Loucy (cell line): ENCODE measurements around the gene OR51I2.

Source experiments
- H2AFZ ChIP-seq: fragments of 200-600 bp; sonication (generic); 2 replicates; pipeline ENCODE4 v1.6.0; 2016; ENCODE audit warnings: antibody characterized with exemption, mild to moderate bottlenecking, low read length, moderate library complexity
- H3F3A ChIP-seq: fragments of 200-600 bp; 2 replicates; pipeline ENCODE4 v1.6.0; 2016; ENCODE audit warnings: antibody characterized with exemption, low read depth, mild to moderate bottlenecking
- H3K27me3 ChIP-seq: fragments of 200-600 bp; sonication (generic); 2 replicates; pipeline ENCODE4 v1.6.1; 2014; ENCODE audit warnings: low read length, mild to moderate bottlenecking; ENCODE audit not compliant: insufficient read depth, poor library complexity, severe bottlenecking
- H3K36me3 ChIP-seq: fragments of 200-600 bp; sonication (generic); 2 replicates; pipeline ENCODE4 v1.6.1; 2016; ENCODE audit warnings: low read length; ENCODE audit not compliant: insufficient read depth
- H3K4me1 ChIP-seq: fragments of 200-600 bp; sonication (generic); 2 replicates; pipeline ENCODE4 v1.5.1; 2014; ENCODE audit warnings: low read length, mild to moderate bottlenecking; ENCODE audit not compliant: insufficient read depth, poor library complexity, severe bottlenecking
- H3K4me2 ChIP-seq: fragments of 200-600 bp; sonication (generic); 2 replicates; pipeline ENCODE4 v1.6.0; 2014; ENCODE audit warnings: antibody characterized with exemption, low read length, low read depth, mild to moderate bottlenecking; ENCODE audit not compliant: poor library complexity, severe bottlenecking
- H3K4me3 ChIP-seq: fragments of 200-600 bp; sonication (generic); 2 replicates; pipeline ENCODE4 v1.5.1; 2014; ENCODE audit warnings: low read length, mild to moderate bottlenecking, mixed read lengths; ENCODE audit not compliant: poor library complexity, severe bottlenecking
- H3K79me2 ChIP-seq: fragments of 200-600 bp; sonication (generic); 2 replicates; pipeline ENCODE4 v1.6.1; 2014; ENCODE audit warnings: low read length; ENCODE audit not compliant: insufficient read depth
- H3K9ac ChIP-seq: fragments of 200-600 bp; sonication (generic); 2 replicates; pipeline ENCODE4 v1.6.0; 2014; ENCODE audit warnings: mild to moderate bottlenecking, low read depth, low read length, moderate library complexity; ENCODE audit not compliant: poor library complexity, severe bottlenecking
- H3K9me2 ChIP-seq: fragments of 200-600 bp; sonication (generic); replicated peaks from 2 replicates; pipeline ENCODE4 v1.6.1; 2016; ENCODE audit warnings: low read depth, low read length, mixed read lengths
- H3K9me3 ChIP-seq: fragments of 200-600 bp; sonication (generic); 2 replicates; pipeline ENCODE4 v1.6.1; 2014; ENCODE audit warnings: mild to moderate bottlenecking, antibody characterized with exemption, low read length, low read depth; ENCODE audit not compliant: insufficient read depth
- H4K20me1 ChIP-seq: fragments of 200-600 bp; sonication (generic); 2 replicates; pipeline ENCODE4 v1.6.0; 2014; ENCODE audit warnings: antibody characterized with exemption, low read length, mild to moderate bottlenecking; ENCODE audit not compliant: insufficient read depth, poor library complexity, severe bottlenecking
- EZH2phosphoT487 ChIP-seq: fragments of 200-600 bp; IDR thresholded peaks from 2 replicates; pipeline ENCODE4 v1.6.1; 2018; ENCODE audit warnings: antibody characterized with exemption, mild to moderate bottlenecking, moderate library complexity, borderline replicate concordance
- TF ChIP-seq, protein P1 (sequence below): fragments of 200-600 bp; sonication (generic); conservative IDR thresholded peaks from 2 replicates; pipeline ENCODE4 v1.5.1; 2014; ENCODE audit warnings: mild to moderate bottlenecking, antibody characterized with exemption, low read length

OR51I2 gene

DNA sequence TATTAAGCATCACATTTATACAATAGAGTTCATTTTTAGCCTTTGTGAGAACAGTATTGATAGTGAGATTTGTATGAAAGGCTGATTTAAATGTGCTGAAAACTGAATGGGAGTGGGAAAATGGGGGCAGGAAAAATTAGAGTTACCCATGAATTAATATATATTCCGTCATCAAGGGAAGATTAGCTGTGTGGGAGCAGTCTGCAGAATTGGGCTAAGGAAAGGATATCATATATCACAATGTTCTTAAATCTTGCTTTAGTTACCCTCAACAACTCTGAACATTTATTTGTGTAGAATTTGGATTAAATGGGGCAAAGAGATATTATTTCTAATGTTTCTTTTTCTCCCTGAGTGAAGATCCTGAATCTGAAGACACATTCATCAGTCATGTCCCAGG, 27.3 kb upstream of the OR51I2 start, which contains the start of gene OR51Q1:
Gene OR51Q1 (plus strand): TSS at position 301 of the 400 bp plus-strand sequence. CDS start 90 bp downstream, at position 391.
- Histone ChIP-seq H3K27me3 (no peaks in the 10 kb centered on the region), H2AFZ (no peak within 1 kb of the TSS), H3K4me1 (no peaks in the 10 kb centered on the region), H3F3A (no peaks in the 10 kb centered on the region), H3K9me3 (no peaks in the 10 kb centered on the region), H3K79me2 (no peaks in the 10 kb centered on the region), H3K9me2 (no peaks in the 10 kb centered on the region), H3K36me3 (no peaks in the 10 kb centered on the region), H3K4me3 (no peak within 1 kb of the TSS), H3K9ac (no peak within 1 kb of the TSS), H3K4me2 (no peak within 1 kb of the TSS), H4K20me1 (no peaks in the 10 kb centered on the region)
- no peak for TF ChIP-seq EZH2phosphoT487
- TF ChIP-seq, protein P1, sequence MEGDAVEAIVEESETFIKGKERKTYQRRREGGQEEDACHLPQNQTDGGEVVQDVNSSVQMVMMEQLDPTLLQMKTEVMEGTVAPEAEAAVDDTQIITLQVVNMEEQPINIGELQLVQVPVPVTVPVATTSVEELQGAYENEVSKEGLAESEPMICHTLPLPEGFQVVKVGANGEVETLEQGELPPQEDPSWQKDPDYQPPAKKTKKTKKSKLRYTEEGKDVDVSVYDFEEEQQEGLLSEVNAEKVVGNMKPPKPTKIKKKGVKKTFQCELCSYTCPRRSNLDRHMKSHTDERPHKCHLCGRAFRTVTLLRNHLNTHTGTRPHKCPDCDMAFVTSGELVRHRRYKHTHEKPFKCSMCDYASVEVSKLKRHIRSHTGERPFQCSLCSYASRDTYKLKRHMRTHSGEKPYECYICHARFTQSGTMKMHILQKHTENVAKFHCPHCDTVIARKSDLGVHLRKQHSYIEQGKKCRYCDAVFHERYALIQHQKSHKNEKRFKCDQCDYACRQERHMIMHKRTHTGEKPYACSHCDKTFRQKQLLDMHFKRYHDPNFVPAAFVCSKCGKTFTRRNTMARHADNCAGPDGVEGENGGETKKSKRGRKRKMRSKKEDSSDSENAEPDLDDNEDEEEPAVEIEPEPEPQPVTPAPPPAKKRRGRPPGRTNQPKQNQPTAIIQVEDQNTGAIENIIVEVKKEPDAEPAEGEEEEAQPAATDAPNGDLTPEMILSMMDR, result no peak

DNA sequence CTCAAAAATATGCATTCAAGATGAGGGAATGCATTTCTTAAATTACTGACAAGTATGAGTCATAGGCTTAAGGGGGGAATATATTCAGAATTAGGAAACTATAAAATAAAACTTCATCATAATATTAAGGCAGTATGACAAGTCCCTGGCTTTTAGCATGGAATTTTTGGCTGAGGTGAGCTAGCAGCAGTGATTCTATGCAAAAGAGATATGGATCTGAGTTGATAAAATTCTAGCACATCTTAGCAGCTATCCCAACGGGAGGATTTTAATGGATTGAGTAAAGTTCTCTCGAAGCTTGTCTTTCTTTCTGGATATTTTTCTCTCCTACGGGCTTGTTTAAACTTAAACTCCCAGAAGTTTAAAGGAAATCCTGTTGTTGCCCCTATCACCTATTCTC, 26.0 kb upstream of the OR51I2 start:
- no peak overlapping the region for H3K9ac ChIP-seq
- H3F3A ChIP-seq, result no peaks in the 10 kb centered on the region
- no peak for TF ChIP-seq EZH2phosphoT487
- no peak overlapping the region for H3K4me2 ChIP-seq
- no peak overlapping the region for H3K4me3 ChIP-seq
- no peaks in the 10 kb centered on the region for H3K9me2 ChIP-seq
- H3K27me3 ChIP-seq, result no peaks in the 10 kb centered on the region
- no peaks in the 10 kb centered on the region for H3K36me3 ChIP-seq
- no peak overlapping the region for H2AFZ ChIP-seq
- no peaks in the 10 kb centered on the region for H3K79me2 ChIP-seq
- H3K4me1 ChIP-seq, result no peaks in the 10 kb centered on the region
- no peaks in the 10 kb centered on the region for H4K20me1 ChIP-seq
- H3K9me3 ChIP-seq, result no peaks in the 10 kb centered on the region

DNA sequence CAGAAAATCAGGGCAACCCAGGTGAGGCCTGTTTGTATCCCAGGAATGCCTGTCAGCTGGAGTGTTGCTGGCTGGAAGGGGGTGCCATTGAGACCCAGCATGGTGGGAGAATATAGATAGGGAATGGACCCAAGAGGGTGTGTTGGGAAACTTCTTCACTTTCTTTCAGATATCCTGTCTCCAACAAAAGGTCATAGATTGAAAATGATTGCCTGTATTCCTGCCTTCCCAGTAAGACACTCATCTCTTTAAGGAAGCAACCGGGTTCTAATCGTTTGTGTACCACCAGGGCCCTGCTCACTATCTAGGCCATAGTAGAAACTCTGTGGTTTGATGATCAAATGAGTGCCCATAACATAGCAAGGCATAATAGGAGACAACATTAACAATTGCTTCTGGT, 7.7 kb upstream of the OR51I2 start, which contains the start of gene OR51I1:
Gene OR51I1 (minus strand): TSS at position 101 of the 400 bp plus-strand sequence. CDS start 0 bp downstream, at position 101.
- H3K36me3 ChIP-seq, result no peaks in the 10 kb centered on the region

More for the DNA sequence above, 7.7 kb upstream of the OR51I2 start, which contains the start of gene OR51I1:
- H3F3A ChIP-seq, result no peaks in the 10 kb centered on the region
- H3K9me2 ChIP-seq, result no peaks in the 10 kb centered on the region
- H3K4me1 ChIP-seq, result no peaks in the 10 kb centered on the region
- no peak within 1 kb of the TSS for H3K9ac ChIP-seq
- no peaks in the 10 kb centered on the region for H4K20me1 ChIP-seq
- H3K79me2 ChIP-seq, result no peaks in the 10 kb centered on the region
- H2AFZ ChIP-seq, result no peak within 1 kb of the TSS
- no peaks in the 10 kb centered on the region for H3K9me3 ChIP-seq
- H3K4me2 ChIP-seq, result no peak within 1 kb of the TSS
- no peak within 1 kb of the TSS for H3K4me3 ChIP-seq
- TF ChIP-seq, protein P1, result no peak
- no peak for TF ChIP-seq EZH2phosphoT487
- no peaks in the 10 kb centered on the region for H3K27me3 ChIP-seq
